WTC11 (cell line): ENCODE measurements around the gene GABARAPL1. TPM values are rescaled to one million over a fixed set of nuclear protein-coding genes. Genes with fewer than 3 reads are reported as not detected.

Source experiments
- ATAC-seq: fragments of 200-7000 bp; cut with Tn5 transposase; 2 replicates; pipeline ENCODE4 v1.10.0; 2021; ENCODE audit warnings: mild to moderate bottlenecking, moderate library complexity
- Bru-seq: library from RNA; stranded (reverse); fragments of 400-500 nt; gene quantifications from one replicate; lab custom pipeline; 2021; lab: Mats Ljungman, UMichigan
- CTCF ChIA-PET: fragments of 300-600 bp; sonication (Branson Sonifier 250); formaldehyde crosslinking; loops from one replicate; lab custom pipeline; 2021; ENCODE audit warnings: antibody characterized with exemption; lab: Charles Lee
- POLR2A ChIA-PET: fragments of 350-600 bp; sonication (Branson Sonifier 250); formaldehyde crosslinking; loops from one replicate; lab custom pipeline; 2021; ENCODE audit warnings: antibody characterized with exemption; lab: Charles Lee
- DNase-seq: peaks from one replicate; pipeline ENCODE4 v3.0.0; 2021; ENCODE audit warnings: low spot score
- H3K27ac Mint-ChIP-seq: 2 replicates; pipeline ENCODE4 v1.8.0; 2021; ENCODE audit warnings: mixed read lengths
- H3K27me3 Mint-ChIP-seq: 2 replicates; pipeline ENCODE4 v1.8.0; 2021; ENCODE audit warnings: low read depth, mild to moderate bottlenecking, moderate library complexity, mixed read lengths
- H3K36me3 Mint-ChIP-seq: 2 replicates; pipeline ENCODE4 v1.8.0; 2021; ENCODE audit warnings: mixed read lengths
- H3K4me1 Mint-ChIP-seq: 2 replicates; pipeline ENCODE4 v1.8.0; 2022; ENCODE audit warnings: mixed read lengths
- H3K4me3 Mint-ChIP-seq: 2 replicates; pipeline ENCODE4 v1.8.0; 2021; ENCODE audit warnings: mild to moderate bottlenecking, moderate library complexity, mixed read lengths
- H3K9me3 Mint-ChIP-seq: 2 replicates; pipeline ENCODE4 v1.8.0; 2021; ENCODE audit warnings: mixed read lengths
- CREM ChIP-seq: sonication (generic); formaldehyde crosslinking; IDR thresholded peaks from 2 replicates; pipeline ENCODE4 v1.8.1; 2022; ENCODE audit warnings: mild to moderate bottlenecking, missing genetic modification reagents, moderate library complexity
- E2F5 ChIP-seq: sonication (generic); formaldehyde crosslinking; IDR thresholded peaks from 2 replicates; pipeline ENCODE4 v1.8.1; 2022; ENCODE audit warnings: mild to moderate bottlenecking, moderate library complexity, missing genetic modification reagents
- FOXK1 ChIP-seq: sonication (generic); formaldehyde crosslinking; IDR thresholded peaks from 2 replicates; pipeline ENCODE4 v1.8.0; 2022; ENCODE audit warnings: mild to moderate bottlenecking, moderate library complexity, missing genetic modification reagents
- FOXP4 ChIP-seq: sonication (generic); formaldehyde crosslinking; IDR thresholded peaks from 2 replicates; pipeline ENCODE4 v1.8.0; 2022; ENCODE audit warnings: mild to moderate bottlenecking, missing genetic modification reagents
- GTF2I ChIP-seq: fragments of 250-450 bp; sonication (Bioruptor Pico); conservative IDR thresholded peaks from 2 replicates; pipeline ENCODE4 v1.4.0; 2021; ENCODE audit warnings: mild to moderate bottlenecking
- HMGA2 ChIP-seq: fragments of 250-450 bp; sonication (Bioruptor Pico); IDR thresholded peaks from 2 replicates; pipeline ENCODE4 v1.4.0; 2021; ENCODE audit warnings: mild to moderate bottlenecking, moderate library complexity
- PRDM15 ChIP-seq: sonication (generic); formaldehyde crosslinking; IDR thresholded peaks from 2 replicates; pipeline ENCODE4 v1.8.0; 2022; ENCODE audit warnings: missing genetic modification reagents
- SP1 ChIP-seq: sonication (generic); formaldehyde crosslinking; conservative IDR thresholded peaks from 2 replicates; pipeline ENCODE4 v1.8.1; 2022; ENCODE audit warnings: missing genetic modification reagents
- TCF7 ChIP-seq: sonication (generic); formaldehyde crosslinking; IDR thresholded peaks from 2 replicates; pipeline ENCODE4 v1.8.0; 2022; ENCODE audit warnings: mild to moderate bottlenecking, low read depth, missing genetic modification reagents, moderate library complexity
- TP53 ChIP-seq: sonication (generic); formaldehyde crosslinking; IDR thresholded peaks from 2 replicates; pipeline ENCODE4 v1.8.1; 2023; ENCODE audit warnings: mild to moderate bottlenecking, missing genetic modification reagents
- USF2 ChIP-seq: sonication (generic); formaldehyde crosslinking; IDR thresholded peaks from 2 replicates; pipeline ENCODE4 v1.8.1; 2023; ENCODE audit warnings: mild to moderate bottlenecking, missing genetic modification reagents, moderate library complexity
- ZMAT4 ChIP-seq: fragments of 250-450 bp; sonication (Bioruptor Pico); IDR thresholded peaks from 2 replicates; pipeline ENCODE4 v1.9.0; 2021; ENCODE audit warnings: mild to moderate bottlenecking
- ZNF425 ChIP-seq: fragments of 250-450 bp; sonication (Bioruptor Pico); conservative IDR thresholded peaks from 2 replicates; pipeline ENCODE4 v1.9.0; 2021; ENCODE audit warnings: mild to moderate bottlenecking
- long read RNA-seq, 3 experiments: library from RNA in 1 of 3; library from capped mRNA in 1 of 3; library from polyadenylated mRNA in 1 of 3; unstranded in 2 of 3; stranded (forward) in 1 of 3; transcript quantifications; one replicate each; pipeline ENCODE4 v2.0.0, GENCODE V29; 2021
- total RNA-seq: library from RNA; stranded (reverse); gene quantifications from 3 replicates; pipeline ENCODE4 v1.2.3, GENCODE V29; 2021

Gene GABARAPL1
- total RNA-seq: 85.2 to 90.3 TPM (median 87.8 TPM) in 3 replicates
- percentile 92 among the genes with signal in this experiment for Bru-seq, nascent RNA
- long read RNA-seq, experiment 1, transcript GABARAPL1-218 (4 exons, 2,294 nt): minor isoform, 5 of 149 reads
- long read RNA-seq, experiment 1, transcript GABARAPL1-201 (4 exons, 1,957 nt): major isoform, 123 of 149 reads
- long read RNA-seq, experiment 1, partial matches to known transcripts: 14 of 149 reads
- long read RNA-seq, experiment 1, other reads (novel, unspliced or antisense): 2 of 149 reads
- long read RNA-seq, experiment 2, transcript GABARAPL1-201 (4 exons, 1,957 nt): major isoform, 85 of 152 reads
- long read RNA-seq, experiment 2, partial matches to known transcripts: 51 of 152 reads
- long read RNA-seq, experiment 2, other reads (novel, unspliced or antisense): 13 of 152 reads
- long read RNA-seq, experiment 3, transcript GABARAPL1-218 (4 exons, 2,294 nt): minor isoform, 6 of 161 reads
- long read RNA-seq, experiment 3, transcript GABARAPL1-201 (4 exons, 1,957 nt): major isoform, 134 of 161 reads
- long read RNA-seq, experiment 3, partial matches to known transcripts: 1 of 161 reads
- long read RNA-seq, experiment 3, other reads (novel, unspliced or antisense): 19 of 161 reads

- CTCF ChIA-PET: interaction anchor here (0.6 kb wide), 1 partner anchor 67 kb away, joined by 4 read pairs; no protein-coding TSS in a partner anchor
- H3K27me3 Mint-ChIP-seq: no peaks in the 10 kb centered on the region; the same call in 1 of the 2 replicates
Measured at GRCh38 chr12:10212739-10213131, at the start of gene GABARAPL1. Gene GABARAPL1, plus strand, starts transcription at chr12:10212877. Its CDS starts 253 bp downstream, at chr12:10213130.

GRCh38 chr12:10163084-10163483 lies 49.6 kb upstream of the GABARAPL1 start:
- POLR2A ChIA-PET: no interaction called here
- TF ChIP-seq GTF2I (CRISPR knock-in tag): no peak
- TF ChIP-seq FOXK1 (CRISPR knock-in tag): no peak
- TF ChIP-seq ZNF425 (CRISPR knock-in tag): no peak
- TF ChIP-seq TP53 (CRISPR knock-in tag): no peak
- TF ChIP-seq FOXP4 (CRISPR knock-in tag): no peak
- no peak for TF ChIP-seq USF2

More at GRCh38 chr12:10212739-10213131, at the start of gene GABARAPL1:
- ATAC-seq (peak; percentile 60), DNase-seq (peak; percentile 70)
- H3K9me3 Mint-ChIP-seq: no peaks in the 10 kb centered on the region
- POLR2A ChIA-PET: interaction anchor here (1.4 kb wide), 4 partner anchors 18 to 959 kb away, joined by 3 to 12 read pairs (median 3); partner anchors contain the start of gene SMIM10L1
- H3K4me3 Mint-ChIP-seq: peak within 1 kb of the TSS; percentile 92
- H3K4me1 Mint-ChIP-seq: peaks cover 25% of the 10 kb centered on the region
- TF ChIP-seq SP1 (CRISPR knock-in tag) (peak; percentile 59; the same call in 1 of the 2 replicates), CREM (CRISPR knock-in tag) (peak; percentile 85; the same call in 1 of the 2 replicates), PRDM15 (CRISPR knock-in tag) (peak; percentile 3; the same call in 1 of the 2 replicates), TCF7 (CRISPR knock-in tag) (no peak), ZMAT4 (no peak), HMGA2 (CRISPR knock-in tag) (no peak), E2F5 (CRISPR knock-in tag) (0 out of 2 replicates have a peak, but pooled peaks have one; percentile 6), USF2 (no peak)
- H3K27ac Mint-ChIP-seq: peak within 1 kb of the TSS; percentile 99
- 0 out of 2 replicates have a peak, but pooled peaks cover 2% of the 10 kb centered on the region for H3K36me3 Mint-ChIP-seq

More at GRCh38 chr12:10163084-10163483, 49.6 kb upstream of the GABARAPL1 start:
- Mint-ChIP-seq H3K36me3 (no peaks in the 10 kb centered on the region), H3K4me1 (no peaks in the 10 kb centered on the region), H3K27me3 (no peaks in the 10 kb centered on the region; the same call in 1 of the 2 replicates), H3K4me3 (no peak overlapping the region), H3K9me3 (no peaks in the 10 kb centered on the region), H3K27ac (no peak overlapping the region)
- CTCF ChIA-PET: interaction anchor here (1.9 kb wide), 1 partner anchor 10 kb away, joined by 10 read pairs; no protein-coding TSS in a partner anchor
- ATAC-seq (no peak), DNase-seq (no peak)
